HG02884 (cell line): ENCODE results near the gene UQCC5.
"Not testable (repeated sequence)": the region's sequence is repeated elsewhere in the genome, so short reads cannot be mapped to it uniquely, and the experiment has no call there.

ENCODE experiments used
- ATAC-seq: cut with Tn5 transposase; IDR thresholded peaks from one replicate; pipeline ENCODE4 v1.9.1; 2021; ENCODE audit warnings: mild to moderate bottlenecking, moderate library complexity; ENCODE audit not compliant: unreplicated experiment

The UQCC5 gene

GRCh38 chr3:52521881-52522650, 14.3 kb upstream of the UQCC5 start:
- ATAC-seq, result no peak

DNA sequence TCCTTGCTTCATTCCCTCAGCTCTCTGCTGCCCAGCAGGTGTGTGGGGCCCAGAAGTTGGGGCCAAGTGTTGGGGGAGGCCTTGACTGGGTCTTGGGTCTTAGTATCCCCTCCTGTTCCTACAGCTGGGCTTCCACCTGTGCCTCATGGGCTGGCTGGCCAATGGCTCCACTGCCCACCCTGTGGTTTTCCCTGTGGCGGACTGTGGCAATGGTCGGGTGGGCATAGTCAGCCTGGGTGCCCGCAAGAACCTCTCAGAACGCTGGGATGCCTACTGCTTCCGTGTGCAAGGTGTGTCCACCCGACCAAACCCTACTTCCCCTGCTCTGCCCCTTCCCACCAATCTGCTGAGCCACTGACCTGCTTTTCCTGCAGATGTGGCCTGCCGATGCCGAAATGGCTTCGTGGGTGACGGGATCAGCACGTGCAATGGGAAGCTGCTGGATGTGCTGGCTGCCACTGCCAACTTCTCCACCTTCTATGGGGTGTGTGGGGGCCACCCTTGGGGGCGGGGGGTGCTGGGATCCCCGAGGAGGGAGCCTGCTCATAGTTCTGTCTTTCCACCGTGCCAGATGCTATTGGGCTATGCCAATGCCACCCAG, 13.7 kb upstream of the UQCC5 start:
- no peak for ATAC-seq

- ATAC-seq, result no peak
These were observed 12.8 kb upstream of the UQCC5 start for GRCh38 chr3:52523386-52524257.

DNA sequence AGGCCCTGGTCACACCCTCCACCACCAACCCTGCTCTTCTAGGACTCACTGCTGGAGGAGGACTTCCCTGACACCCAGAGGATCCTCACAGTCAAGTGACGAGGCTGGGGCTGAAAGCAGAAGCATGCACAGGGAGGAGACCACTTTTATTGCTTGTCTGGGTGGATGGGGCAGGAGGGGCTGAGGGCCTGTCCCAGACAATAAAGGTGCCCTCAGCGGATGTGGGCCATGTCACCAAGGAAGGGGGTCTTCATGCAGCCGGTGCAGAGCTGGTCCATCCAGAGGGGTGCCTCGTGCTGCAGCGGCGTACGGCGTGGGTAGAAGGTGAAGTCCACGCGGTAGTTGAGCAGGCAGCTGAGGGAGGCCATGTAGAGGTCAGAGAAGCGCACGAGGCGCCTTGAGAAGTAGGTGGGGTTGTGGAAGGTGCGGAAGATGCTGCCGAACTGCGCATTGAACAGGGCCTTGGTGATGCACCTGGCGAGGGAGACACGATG, 12.1 kb upstream of the UQCC5 start:
- no peak for ATAC-seq

DNA sequence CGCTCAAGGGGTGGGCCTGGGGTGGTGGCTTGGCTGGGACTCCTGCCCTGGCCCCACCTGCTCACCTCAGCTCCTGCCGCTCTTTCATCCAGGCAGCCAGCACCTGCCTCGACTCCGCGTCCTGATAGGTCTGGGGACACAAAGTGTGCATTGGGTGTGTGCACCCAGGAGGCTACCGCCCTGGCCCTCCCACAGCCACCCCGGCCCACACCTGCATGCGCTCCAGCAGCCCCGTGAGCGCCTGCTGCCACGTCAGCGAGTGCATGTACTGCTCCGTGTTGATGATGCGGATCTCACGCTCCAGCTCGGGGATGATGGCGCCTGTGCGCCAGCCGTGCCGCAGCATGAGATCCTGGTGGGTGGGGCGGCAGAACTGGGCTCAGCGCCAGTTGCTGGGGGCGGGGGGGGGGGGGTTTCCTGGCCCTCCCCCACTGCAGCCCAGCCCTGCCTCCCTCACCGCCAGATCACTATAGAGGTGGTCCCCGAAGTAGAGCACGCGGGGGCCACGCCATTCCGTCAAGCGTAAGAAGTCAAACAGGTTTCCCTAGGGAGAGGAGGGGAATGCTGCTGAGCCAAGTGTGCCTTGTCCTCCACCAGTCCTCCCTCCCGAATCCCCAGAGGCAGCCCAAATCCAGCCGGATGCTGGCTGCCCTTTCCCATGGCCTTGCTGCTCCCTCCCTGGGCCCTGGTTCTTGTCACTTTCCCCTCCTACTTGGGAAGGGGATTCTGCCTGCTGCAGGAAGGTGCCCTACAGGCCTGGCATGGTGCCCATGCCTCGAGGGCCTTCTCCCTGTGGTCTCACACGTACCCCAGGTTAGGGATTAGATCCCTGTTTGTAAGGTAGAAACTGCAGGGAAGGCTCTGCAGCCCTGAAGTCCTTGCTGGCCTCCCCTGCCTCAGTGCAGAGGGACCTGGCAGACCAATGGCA, 11.4 kb upstream of the UQCC5 start:
- no peak for ATAC-seq

DNA sequence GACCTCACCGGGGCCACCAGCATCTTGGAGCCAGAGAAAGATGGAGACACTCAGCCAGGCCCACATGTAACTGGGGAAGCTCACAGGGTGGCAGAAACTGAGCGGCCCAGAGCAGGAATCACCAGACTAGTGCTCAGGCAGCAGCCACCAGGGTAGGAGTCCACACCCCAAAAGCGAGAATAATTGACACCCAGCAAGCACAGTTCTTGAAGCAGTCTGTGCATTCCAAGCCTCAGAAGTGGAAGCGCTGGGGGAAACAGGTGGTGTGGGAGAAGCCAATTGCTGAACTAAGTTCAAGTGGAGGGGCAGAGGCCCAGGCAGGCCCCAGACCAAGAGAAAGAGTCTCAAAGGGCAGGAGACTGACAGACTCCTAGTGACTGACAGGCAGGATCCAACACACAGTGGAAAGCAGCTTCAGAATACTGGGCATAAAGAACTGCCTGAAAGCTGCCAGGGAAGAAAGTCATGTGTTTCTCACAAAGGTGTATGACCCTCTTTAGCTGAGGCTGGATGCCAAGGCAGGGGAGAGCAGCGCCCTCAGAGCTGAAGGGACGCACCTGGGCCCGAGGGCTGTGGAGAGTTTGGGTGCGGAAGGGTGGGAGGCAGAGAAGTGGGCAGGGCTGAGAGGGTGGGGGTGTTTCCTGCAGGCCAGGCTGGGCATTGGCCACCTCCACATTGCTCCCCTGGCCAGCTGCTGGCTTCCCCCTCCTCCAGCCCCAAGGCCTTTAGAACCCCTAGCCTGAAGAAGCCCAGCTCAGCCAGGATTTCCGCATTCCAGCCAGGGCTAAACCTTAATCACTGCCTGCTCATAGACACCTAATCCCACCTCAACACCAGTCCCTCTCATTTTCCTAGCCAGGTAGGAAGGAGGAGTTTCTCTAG, 10.5 kb upstream of the UQCC5 start:
- ATAC-seq, result no peak

DNA sequence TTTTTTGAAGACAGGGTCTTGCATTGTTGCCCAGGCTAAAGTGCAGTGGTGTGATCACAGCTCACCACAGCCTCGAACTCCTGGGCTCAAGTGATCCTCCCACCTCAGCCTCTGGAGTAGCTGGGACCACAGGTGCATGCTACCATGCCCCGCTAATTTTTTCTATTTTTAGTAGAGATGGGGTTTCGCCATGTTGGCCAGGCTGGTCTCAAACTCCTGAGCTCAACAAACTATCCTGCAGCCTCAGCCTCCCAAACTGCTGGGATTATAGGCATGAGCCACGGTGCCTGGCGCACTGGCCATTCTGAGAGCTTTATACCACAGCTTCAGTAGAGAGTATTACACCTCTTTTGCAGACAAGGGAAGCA, 9.8 kb upstream of the UQCC5 start:
- not testable (repeated sequence) for ATAC-seq

DNA sequence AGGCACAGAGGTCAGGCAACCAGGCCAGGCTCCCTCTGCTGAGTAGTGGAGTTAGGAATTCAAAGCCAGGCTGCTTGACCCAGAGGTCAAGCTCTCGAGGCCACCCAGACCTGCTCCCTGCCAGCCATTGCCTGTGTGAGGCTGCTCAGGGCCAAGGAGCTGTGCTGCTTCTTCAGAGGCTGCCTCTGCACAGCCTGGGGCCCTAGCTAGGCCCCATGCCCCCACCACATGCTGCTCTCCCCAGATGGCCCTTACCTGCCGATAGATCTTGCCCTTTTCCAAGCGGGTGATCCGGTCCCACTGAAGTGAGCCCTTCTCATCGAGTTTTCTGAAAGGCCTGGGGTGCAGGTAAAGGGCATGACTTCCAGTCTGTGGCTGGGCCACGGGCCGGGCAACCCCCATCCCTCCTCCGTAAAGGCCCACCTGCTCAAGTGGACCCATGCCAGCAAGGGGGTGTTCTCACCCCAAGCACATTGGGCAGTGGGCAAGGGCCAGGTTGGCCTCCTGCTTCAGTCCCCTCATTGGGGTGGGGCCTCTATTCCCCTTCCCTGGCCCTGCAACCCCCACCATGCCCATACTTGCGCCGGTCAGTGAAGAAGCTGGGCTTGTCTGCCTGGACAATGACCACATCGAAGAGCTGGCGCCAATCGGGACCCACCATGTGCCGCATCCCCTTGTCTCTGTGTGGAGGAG, 9.2 kb upstream of the UQCC5 start:
- no peak for ATAC-seq

- ATAC-seq, result no peak
These were observed 8.4 kb upstream of the UQCC5 start for GRCh38 chr3:52527732-52528585.

GRCh38 chr3:52528586-52529375, 7.6 kb upstream of the UQCC5 start:
- ATAC-seq, result no peak

GRCh38 chr3:52529376-52530333, 6.8 kb upstream of the UQCC5 start:
- no peak for ATAC-seq

DNA sequence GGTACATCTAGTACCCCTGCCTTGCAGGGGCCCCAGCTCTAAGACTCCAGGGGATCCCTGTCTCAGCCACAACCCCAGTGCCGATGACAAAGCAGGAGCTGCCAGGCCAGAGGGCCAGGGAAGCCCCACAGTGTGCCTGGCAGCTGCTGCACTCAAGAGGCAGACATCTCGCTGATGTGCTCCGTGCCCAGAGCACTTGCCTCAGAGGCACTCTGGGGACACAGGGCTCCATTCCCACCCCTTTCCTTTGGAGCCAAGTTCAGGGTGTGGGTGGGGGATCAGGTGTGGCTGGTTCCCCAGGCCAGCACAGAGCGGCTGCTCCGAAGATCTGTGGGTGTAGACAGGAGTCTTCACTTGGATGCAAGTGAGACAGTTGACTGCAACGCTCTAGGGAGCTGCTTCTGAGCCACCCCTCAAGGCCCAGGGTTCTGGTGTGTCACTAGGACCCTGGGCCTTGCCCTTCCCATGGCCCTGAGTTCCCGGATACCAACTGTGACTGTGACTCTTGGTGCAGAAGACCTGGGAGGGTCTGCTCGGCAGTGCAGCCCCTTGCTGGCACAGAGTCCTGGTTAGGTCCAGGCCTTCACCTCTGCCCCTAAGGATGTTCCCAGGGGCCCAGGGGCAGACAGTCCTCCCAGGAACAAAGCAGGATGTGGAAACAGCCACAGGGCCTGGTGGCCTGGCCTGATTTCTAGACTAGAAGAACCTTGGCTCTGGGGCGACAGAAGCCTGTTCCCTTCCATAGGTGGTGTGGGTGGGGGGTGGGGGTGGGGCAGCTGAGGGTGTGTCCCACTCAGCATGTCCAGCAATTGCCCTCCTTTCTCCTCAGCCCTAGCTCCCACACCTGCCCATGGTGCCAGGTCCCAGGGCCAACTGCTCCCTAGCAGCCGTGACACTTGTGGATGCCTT, 5.2 kb upstream of the UQCC5 start:
- ATAC-seq, result no peak

- ATAC-seq, result no peak
These were observed 4.4 kb upstream of the UQCC5 start for GRCh38 chr3:52531860-52532516.

GRCh38 chr3:52532517-52532837, 3.9 kb upstream of the UQCC5 start:
- ATAC-seq, result no peak
